LNCAP (cell line): ENCODE data around the gene C9orf72.

ENCODE experiments used
- TF ChIP-seq, protein P1 (sequence below): fragments of 450-650 bp; IDR thresholded peaks from 2 replicates; pipeline ENCODE4 v1.5.1; 2017; ENCODE audit warnings: mild to moderate bottlenecking

The C9orf72 gene

DNA sequence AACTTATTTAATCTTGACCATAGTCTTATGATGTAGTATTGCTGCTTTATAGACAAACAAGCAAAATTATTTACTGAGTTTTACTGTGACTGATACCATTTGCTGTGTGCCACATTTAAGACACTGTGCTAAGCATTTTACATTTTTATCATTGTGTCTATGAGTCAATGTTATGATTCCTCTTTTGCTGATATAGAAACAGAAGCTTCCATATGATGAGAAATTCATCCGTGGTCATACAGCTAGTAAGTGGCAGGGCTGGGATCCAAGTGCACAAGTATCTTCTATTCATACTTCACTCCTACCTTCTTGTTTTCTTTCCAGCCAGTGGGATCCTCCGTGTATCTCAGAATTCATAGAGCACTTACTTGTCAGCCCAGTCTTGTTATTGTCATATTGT is 66.3 kb downstream of the C9orf72 start:
- TF ChIP-seq, protein P1, sequence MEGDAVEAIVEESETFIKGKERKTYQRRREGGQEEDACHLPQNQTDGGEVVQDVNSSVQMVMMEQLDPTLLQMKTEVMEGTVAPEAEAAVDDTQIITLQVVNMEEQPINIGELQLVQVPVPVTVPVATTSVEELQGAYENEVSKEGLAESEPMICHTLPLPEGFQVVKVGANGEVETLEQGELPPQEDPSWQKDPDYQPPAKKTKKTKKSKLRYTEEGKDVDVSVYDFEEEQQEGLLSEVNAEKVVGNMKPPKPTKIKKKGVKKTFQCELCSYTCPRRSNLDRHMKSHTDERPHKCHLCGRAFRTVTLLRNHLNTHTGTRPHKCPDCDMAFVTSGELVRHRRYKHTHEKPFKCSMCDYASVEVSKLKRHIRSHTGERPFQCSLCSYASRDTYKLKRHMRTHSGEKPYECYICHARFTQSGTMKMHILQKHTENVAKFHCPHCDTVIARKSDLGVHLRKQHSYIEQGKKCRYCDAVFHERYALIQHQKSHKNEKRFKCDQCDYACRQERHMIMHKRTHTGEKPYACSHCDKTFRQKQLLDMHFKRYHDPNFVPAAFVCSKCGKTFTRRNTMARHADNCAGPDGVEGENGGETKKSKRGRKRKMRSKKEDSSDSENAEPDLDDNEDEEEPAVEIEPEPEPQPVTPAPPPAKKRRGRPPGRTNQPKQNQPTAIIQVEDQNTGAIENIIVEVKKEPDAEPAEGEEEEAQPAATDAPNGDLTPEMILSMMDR = no peak

GRCh38 chr9:27505744-27506161 is 67.5 kb downstream of the C9orf72 start:
- TF ChIP-seq, protein P1 = no peak

DNA sequence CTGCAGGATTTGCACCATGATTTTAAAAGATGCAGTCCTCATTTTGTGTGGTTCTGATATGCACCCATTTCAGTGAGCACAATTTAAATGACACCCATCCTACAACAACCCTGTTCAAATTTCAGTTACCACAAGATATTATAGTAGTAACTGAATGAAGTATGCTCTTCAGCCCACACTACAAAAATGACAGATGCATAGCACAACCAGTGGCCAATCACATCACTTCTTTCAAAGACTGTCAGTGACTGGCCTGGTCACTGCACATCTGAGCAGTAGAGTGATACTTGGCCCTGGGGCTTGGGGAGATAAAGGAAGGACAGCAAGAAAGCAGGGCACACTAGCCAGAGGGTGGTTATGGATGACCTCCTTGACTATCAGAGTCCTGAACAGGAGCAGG is 69.0 kb downstream of the C9orf72 start:
- TF ChIP-seq, protein P1 = no peak

DNA sequence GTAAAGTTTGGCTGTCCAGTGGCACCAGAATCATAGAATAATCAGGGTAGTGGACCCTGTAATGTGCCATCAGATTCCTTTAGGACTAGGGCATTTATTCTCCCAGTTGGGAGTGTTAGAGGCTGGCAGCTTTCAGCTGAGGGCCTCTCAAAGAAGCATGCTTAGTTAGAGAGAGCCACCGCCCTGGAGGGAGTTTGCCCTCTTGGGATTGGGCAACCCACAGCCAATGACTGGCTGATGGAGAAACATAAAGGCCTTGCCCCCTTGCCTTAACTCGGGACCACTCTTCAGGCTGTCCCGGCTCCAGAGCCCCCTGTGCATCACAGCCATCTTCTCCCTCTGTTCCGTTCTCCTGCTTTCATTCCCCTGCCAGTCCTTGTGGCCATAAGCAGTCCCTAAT is 69.7 kb downstream of the C9orf72 start:
- TF ChIP-seq, protein P1 = no peak

- TF ChIP-seq, protein P1 = no peak
Measured at GRCh38 chr9:27499451-27499850, 73.8 kb downstream of the C9orf72 start.

DNA sequence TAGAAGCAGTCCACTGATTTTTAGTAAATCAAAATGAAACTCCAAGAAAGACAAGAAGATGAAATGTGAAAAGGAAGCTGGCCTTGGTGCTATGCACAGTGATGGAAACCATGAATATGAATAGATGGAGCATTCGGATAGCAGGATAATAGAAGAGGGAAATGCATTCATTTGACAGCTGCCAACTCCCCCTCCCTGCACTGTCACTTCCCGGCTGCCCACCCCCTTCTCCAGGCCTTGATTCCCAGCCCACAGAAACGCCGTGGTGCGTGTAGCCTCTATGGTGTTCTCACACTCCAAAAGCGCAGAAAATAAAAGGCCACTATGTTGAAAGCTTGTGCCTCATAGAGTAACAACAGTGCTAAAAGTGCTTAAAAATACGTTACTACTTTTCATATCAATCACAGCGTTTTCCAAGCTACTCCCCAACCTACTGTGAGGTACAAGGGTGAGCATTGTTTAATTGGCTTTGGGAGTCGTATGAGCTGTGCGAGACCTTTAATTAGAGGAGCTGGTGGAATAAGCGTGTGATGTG is 75.3 kb downstream of the C9orf72 start:
- TF ChIP-seq, protein P1 = no peak
